ENCODE measurements around the gene CHID1. TPM values are rescaled to one million over a fixed set of nuclear protein-coding genes. Genes with fewer than 3 reads are reported as not detected.

Gene CHID1
- total RNA-seq, 1 donor from 2014 or later, result 69.4 TPM

DNA sequence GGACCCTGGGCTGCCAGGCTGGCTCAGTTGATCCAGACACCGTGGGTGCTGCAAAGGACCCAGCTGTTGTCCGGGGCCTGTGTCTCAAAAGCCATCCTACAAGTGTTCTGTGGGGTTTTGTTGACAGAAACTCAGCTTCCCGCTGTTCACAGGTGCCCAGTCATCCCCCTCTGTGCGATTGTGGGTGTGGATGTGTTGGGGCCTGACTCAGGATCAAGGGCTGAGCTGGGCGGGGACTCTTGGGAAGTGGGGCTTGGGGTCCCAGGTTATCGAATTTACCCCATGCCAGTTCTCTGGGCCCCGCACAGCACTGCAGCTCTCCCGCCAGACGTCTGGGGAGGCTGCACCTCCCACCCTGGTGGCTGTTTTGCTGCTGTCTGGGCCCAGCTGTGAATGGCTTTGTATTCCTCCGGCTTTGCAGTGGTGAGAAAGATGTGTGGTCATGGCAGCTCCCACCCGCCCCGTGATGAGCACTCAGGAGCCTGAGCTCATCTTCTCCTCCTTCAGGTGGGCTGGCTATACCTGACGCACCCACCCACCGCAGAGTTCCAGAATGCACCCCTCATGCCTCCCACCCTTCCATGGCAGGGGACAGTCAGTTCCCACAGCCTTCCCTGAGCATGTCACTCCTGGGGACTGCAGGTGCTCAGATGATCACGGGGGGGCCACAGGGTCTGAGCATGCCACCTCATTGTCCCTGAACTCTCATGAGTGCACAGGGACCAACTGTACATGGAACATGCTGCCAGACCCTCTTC, 11.5 kb upstream of the CHID1 start:
- H3K4me1 ChIP-seq, result peaks cover 0 to 7% of the 10 kb centered on the region in 2 donors
- H3K27me3 ChIP-seq, result no peaks in the 10 kb centered on the region
- no peaks in the 10 kb centered on the region for H3K9me3 ChIP-seq
- intact Hi-C loops (cut with DNase I), result no loop called here
- H3K27ac ChIP-seq, result no peak overlapping the region
- no peak for TF ChIP-seq CTCF (IDR thresholded peaks at IDR 0.05)
- no peak for DNase-seq (ENCODE audit: low spot score in 2 of 2)
- H3K36me3 ChIP-seq, result no peaks in the 10 kb centered on the region
- H3K4me3 ChIP-seq, result no peak overlapping the region

GRCh38 chr11:917426-917825, 6.8 kb upstream of the CHID1 start:
- TF ChIP-seq CTCF (IDR thresholded peaks at IDR 0.05), result no peak
- Histone ChIP-seq H3K27me3 (no peaks in the 10 kb centered on the region), H3K9me3 (no peaks in the 10 kb centered on the region), H3K4me3 (no peak overlapping the region), H3K27ac (no peak overlapping the region), H3K4me1 (no peaks in the 10 kb centered on the region), H3K36me3 (no peaks in the 10 kb centered on the region)
- DNase-seq (ENCODE audit: low spot score in 2 of 2), result no peak
- intact Hi-C loops (cut with DNase I), result no loop called here

GRCh38 chr11:914747-915501, 4.3 kb upstream of the CHID1 start:
- Histone ChIP-seq H3K27me3 (no peaks in the 10 kb centered on the region), H3K27ac (peak overlapping the region; percentile 6 to 41), H3K4me1 (peaks cover 0 to 10% of the 10 kb centered on the region in 2 donors), H3K9me3 (no peaks in the 10 kb centered on the region), H3K4me3 (no peak overlapping the region), H3K36me3 (no peaks in the 10 kb centered on the region)
- no peak for TF ChIP-seq CTCF (IDR thresholded peaks at IDR 0.05)
- intact Hi-C loops (cut with DNase I), result loop anchor here (5.0 kb wide), 1 partner anchor 68 kb away; no protein-coding TSS in a partner anchor
- DNase-seq (ENCODE audit: low spot score in 2 of 2), result peak; percentile 72 to 85

- Histone ChIP-seq H3K9me3 (no peaks in the 10 kb centered on the region), H3K4me1 (peaks cover 0 to 16% of the 10 kb centered on the region in 2 donors), H3K27me3 (no peaks in the 10 kb centered on the region), H3K27ac (peak overlapping the region; percentile 6 to 41), H3K36me3 (no peaks in the 10 kb centered on the region), H3K4me3 (no peak overlapping the region)
- intact Hi-C loops (cut with DNase I), result loop anchor here (5.0 kb wide), 1 partner anchor 67 kb away; no protein-coding TSS in a partner anchor
- DNase-seq (ENCODE audit: low spot score in 2 of 2), result no peak
- no peak for TF ChIP-seq CTCF (IDR thresholded peaks at IDR 0.05)
These were observed 3.6 kb upstream of the CHID1 start for GRCh38 chr11:914204-914603.

GRCh38 chr11:913043-913442, 2.4 kb upstream of the CHID1 start:
- no peak for DNase-seq (ENCODE audit: low spot score in 2 of 2)
- Histone ChIP-seq H3K4me1 (peaks cover 0 to 16% of the 10 kb centered on the region in 2 donors), H3K4me3 (no peak overlapping the region), H3K36me3 (no peaks in the 10 kb centered on the region), H3K27me3 (no peaks in the 10 kb centered on the region), H3K27ac (no peak overlapping the region), H3K9me3 (no peaks in the 10 kb centered on the region)
- no peak for TF ChIP-seq CTCF (IDR thresholded peaks at IDR 0.05)
- intact Hi-C loops (cut with DNase I), result loop anchor here (5.0 kb wide), 1 partner anchor 66 kb away; no protein-coding TSS in a partner anchor

Measured in ascending aorta (tissue), 2 donors.